ENCODE results near the gene STK32C. TPM values are rescaled to one million over a fixed set of nuclear protein-coding genes. Genes with fewer than 3 reads are reported as not detected.
"Not testable (repeated sequence)": the region's sequence is repeated elsewhere in the genome, so short reads cannot be mapped to it uniquely, and the experiment has no call there.

Gene STK32C
- total and polyA plus RNA-seq, 10 of the 15 experiments (the other 5 are each of a cell fraction or from before 2014, with no cell fraction given), result 1.5 to 18.1 (median 6.4) TPM

- in situ Hi-C loops (cut with MboI); DNase-seq (ENCODE audit: low read depth, low spot score); H3K27ac ChIP-seq (ENCODE audit: control insufficient read depth, insufficient read depth); ATAC-seq; H3K4me3 ChIP-seq; H3K9ac ChIP-seq (ENCODE audit: control insufficient read depth, insufficient read depth, low read length); H3K79me2 ChIP-seq (ENCODE audit: control insufficient read depth, insufficient read depth, low read length); H3K36me3 ChIP-seq (ENCODE audit: control insufficient read depth in 2 of 2, insufficient read depth in 2 of 2, low read length in 1 of 2); H3K27me3 ChIP-seq (replicated peaks in 1 of 2; ENCODE audit: control insufficient read depth in 2 of 2, insufficient read depth in 2 of 2, low read length in 1 of 2); H3K4me2 ChIP-seq (ENCODE audit: control insufficient read depth, insufficient read depth); H3K9me3 ChIP-seq (replicated peaks; ENCODE audit: control insufficient read depth, insufficient read depth, low read length); CTCF ChIA-PET; SMC1A ChIA-PET (ENCODE audit: uncharacterized antibody, unreplicated experiment); intact Hi-C loops (cut with micrococcal nuclease; ENCODE audit: unreplicated experiment); H2AFZ ChIP-seq (ENCODE audit: control insufficient read depth, low read depth, low read length); RAD21 ChIA-PET (ENCODE audit: unreplicated experiment); POLR2A ChIA-PET; BruUV-seq (replicated peaks); H4K20me1 ChIP-seq (ENCODE audit: control insufficient read depth, insufficient read depth); FAIRE-seq; H3K4me1 ChIP-seq (ENCODE audit: control insufficient read depth, insufficient read depth, low read length): not testable (repeated sequence)
- 58% methylated on average over 6 of the region's 7 CpGs for WGBS (ENCODE audit: insufficient coverage, insufficient replicate concordance, low lambda C conversion rate, missing lambda C conversion rate)
Measured at GRCh38 chr10:132159302-132160230, 148.2 kb downstream of the STK32C start.

GRCh38 chr10:132158823-132159222 is 148.9 kb downstream of the STK32C start:
- no peak for ATAC-seq
- 77% methylated on average over 5 of the region's 7 CpGs for WGBS (ENCODE audit: insufficient coverage, insufficient replicate concordance, low lambda C conversion rate, missing lambda C conversion rate)
- no TSS peak for BruUV-seq (replicated peaks)
- TF ChIP-seq MYC (IDR thresholded peaks at IDR 0.05; ENCODE audit: insufficient read depth, insufficient read length, insufficient replicate concordance, low read length, severe bottlenecking), result no peak
- no peak for TF ChIP-seq PAX8 (IDR thresholded peaks at IDR 0.05)
- no peak for TF ChIP-seq RELA (IDR thresholded peaks at IDR 0.05; ENCODE audit: borderline replicate concordance, partially characterized antibody)
- no peak for TF ChIP-seq BRCA1 (IDR thresholded peaks at IDR 0.05; ENCODE audit: low read depth, low read length)
- TF ChIP-seq NR2C2 (IDR thresholded peaks at IDR 0.05; ENCODE audit: borderline replicate concordance, control insufficient read depth, insufficient read length, low read depth), result no peak
- no peak for TF ChIP-seq BCL3 (IDR thresholded peaks at IDR 0.05; ENCODE audit: borderline replicate concordance, insufficient read depth, low read depth, low read length, poor library complexity, severe bottlenecking)
- no peak for TF ChIP-seq CUX1 (IDR thresholded peaks at IDR 0.05; ENCODE audit: insufficient replicate concordance, low read depth, low read length)
- no peak for TF ChIP-seq POU2F2 (IDR thresholded peaks at IDR 0.05; ENCODE audit: borderline replicate concordance, low read depth, low read length)

More at GRCh38 chr10:132158823-132159222, 148.9 kb downstream of the STK32C start:
- intact Hi-C loops (cut with micrococcal nuclease; ENCODE audit: unreplicated experiment) (no loop called here), in situ Hi-C loops (cut with MboI) (no loop called here)
- CTCF ChIA-PET, result no interaction called here
- H3K36me3 ChIP-seq (ENCODE audit: control insufficient read depth in 2 of 2, insufficient read depth in 2 of 2, low read length in 1 of 2), result no peaks in the 10 kb centered on the region
- DNase-seq (ENCODE audit: low read depth, low spot score) (no peak), FAIRE-seq (no peak)
- H3K9me3 ChIP-seq (replicated peaks; ENCODE audit: control insufficient read depth, insufficient read depth, low read length), result no peaks in the 10 kb centered on the region
- H3K4me3 ChIP-seq, result no peak overlapping the region
- RAD21 ChIA-PET (ENCODE audit: unreplicated experiment), result no interaction called here
- SMC1A ChIA-PET (ENCODE audit: uncharacterized antibody, unreplicated experiment), result no interaction called here
- POLR2A ChIA-PET, result no interaction called here
- no peaks in the 10 kb centered on the region for H3K79me2 ChIP-seq (ENCODE audit: control insufficient read depth, insufficient read depth, low read length)
- no peak overlapping the region for H3K27ac ChIP-seq (ENCODE audit: control insufficient read depth, insufficient read depth)
- H3K9ac ChIP-seq (ENCODE audit: control insufficient read depth, insufficient read depth, low read length), result no peak overlapping the region
- H2AFZ ChIP-seq (ENCODE audit: control insufficient read depth, low read depth, low read length), result no peak overlapping the region
- peaks cover 3% of the 10 kb centered on the region; the same call in 1 of the 2 replicates for H3K4me1 ChIP-seq (ENCODE audit: control insufficient read depth, insufficient read depth, low read length)
- no peaks in the 10 kb centered on the region for H3K27me3 ChIP-seq (replicated peaks in 1 of 2; ENCODE audit: control insufficient read depth in 2 of 2, insufficient read depth in 2 of 2, low read length in 1 of 2)
- H4K20me1 ChIP-seq (ENCODE audit: control insufficient read depth, insufficient read depth), result no peaks in the 10 kb centered on the region
- no peak overlapping the region for H3K4me2 ChIP-seq (ENCODE audit: control insufficient read depth, insufficient read depth)

All from GM12878 (cell line).